ENCODE results near the gene IL13RA1.
"Not testable (repeated sequence)": the region's sequence is repeated elsewhere in the genome, so short reads cannot be mapped to it uniquely, and the experiment has no call there.

The IL13RA1 gene

GRCh38 chrX:118730500-118731247, 3.3 kb downstream of the IL13RA1 start:
- DNase-seq = no peak

GRCh38 chrX:118732551-118732950, 5.1 kb downstream of the IL13RA1 start:
- not testable (repeated sequence) for DNase-seq

- DNase-seq = no peak
These were observed 7.5 kb downstream of the IL13RA1 start for GRCh38 chrX:118734909-118735308.

GRCh38 chrX:118736394-118737010, 9.1 kb downstream of the IL13RA1 start:
- no peak for DNase-seq

- DNase-seq = no peak
These were observed 12.2 kb downstream of the IL13RA1 start for GRCh38 chrX:118739577-118739976.

DNA sequence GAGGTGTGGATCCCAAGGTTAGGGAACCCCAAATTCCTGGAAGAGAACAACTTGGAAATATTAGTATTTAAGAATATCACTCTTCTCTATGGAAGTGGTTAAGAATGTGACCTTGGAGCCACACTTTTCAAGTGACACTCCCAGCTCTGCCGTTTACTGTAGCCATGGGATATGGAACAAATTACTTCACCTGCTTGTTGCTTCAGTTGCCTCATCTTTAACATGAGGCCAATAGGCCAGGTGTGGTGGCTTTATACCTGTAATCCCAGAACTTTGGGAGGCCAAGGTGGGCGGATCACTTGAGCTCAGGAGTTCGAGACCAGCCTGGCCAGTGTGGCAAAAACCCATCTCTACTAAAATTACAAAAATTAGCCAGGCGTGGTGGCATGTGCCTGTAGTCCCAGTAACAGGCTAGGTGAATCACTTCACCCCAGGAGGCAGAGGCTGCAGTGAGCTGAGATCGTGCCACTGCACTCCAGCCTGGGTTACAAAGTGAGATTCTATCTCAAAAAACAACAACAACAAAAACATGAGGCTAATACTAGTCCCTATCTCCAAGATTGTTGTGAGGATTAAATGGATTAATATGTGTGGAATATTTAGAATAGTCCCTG, 13.0 kb downstream of the IL13RA1 start:
- DNase-seq = no peak

- no peak for DNase-seq
These were observed 14.8 kb downstream of the IL13RA1 start for GRCh38 chrX:118742176-118742575.

DNA sequence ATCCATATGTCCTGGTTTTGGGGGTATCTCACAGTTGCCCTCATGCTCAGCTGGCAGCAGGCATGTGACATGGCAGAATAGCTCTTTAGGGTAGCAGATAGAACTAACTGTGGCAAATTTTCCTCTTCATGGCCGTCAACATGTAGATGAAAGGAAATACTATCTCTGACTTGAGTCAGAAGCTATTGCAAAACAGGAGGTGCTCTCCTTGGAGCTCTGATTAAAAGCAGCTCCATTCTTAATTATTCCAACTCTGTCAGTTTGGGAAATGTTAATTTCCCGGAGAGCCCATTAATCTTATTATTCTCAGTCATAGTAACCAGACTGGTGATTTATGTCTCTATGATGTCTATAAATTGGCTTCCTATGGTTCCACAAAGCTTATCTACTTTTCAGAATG, 18.2 kb downstream of the IL13RA1 start:
- no peak for DNase-seq

- no peak for DNase-seq
These were observed 24.8 kb downstream of the IL13RA1 start for GRCh38 chrX:118751950-118752783.

DNA sequence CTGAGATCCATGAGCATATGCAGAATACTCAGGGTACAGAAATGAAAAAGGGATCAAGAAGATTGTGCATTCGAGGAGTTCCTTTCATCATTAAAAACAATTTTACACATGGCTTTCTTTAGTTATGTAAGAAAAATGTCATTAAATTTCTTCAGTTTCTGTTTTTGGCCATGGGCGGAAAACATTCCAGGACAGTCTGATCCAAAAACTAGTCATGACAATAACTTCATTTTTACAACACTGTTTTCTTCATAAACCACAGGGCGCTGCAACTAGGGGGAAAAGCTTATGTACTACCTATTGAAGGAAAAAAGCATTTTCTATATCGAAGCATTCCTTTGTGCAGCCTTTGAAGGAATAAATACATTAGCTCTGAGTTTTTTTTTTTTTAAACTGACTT, 28.2 kb downstream of the IL13RA1 start:
- DNase-seq = no peak

DNA sequence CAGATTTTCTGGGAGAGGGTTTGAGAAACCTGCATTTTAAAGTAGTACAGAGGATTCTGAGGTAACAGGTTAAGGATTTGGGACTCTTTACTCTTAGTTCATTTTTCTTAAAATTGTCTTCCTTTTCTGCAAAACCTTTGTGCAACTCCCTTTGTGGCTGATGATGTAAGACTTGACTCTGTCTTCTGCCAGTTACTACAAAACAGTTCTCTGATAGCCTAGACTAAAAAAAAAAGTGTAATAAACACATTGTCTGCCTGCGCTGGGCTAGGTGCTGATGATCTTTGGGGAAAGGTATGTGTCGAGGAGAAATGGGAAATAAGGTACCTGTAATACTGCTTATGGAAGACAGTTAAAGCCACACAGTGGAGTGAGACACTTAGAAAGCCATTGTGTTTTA, 28.7 kb downstream of the IL13RA1 start:
- DNase-seq = no peak

DNA sequence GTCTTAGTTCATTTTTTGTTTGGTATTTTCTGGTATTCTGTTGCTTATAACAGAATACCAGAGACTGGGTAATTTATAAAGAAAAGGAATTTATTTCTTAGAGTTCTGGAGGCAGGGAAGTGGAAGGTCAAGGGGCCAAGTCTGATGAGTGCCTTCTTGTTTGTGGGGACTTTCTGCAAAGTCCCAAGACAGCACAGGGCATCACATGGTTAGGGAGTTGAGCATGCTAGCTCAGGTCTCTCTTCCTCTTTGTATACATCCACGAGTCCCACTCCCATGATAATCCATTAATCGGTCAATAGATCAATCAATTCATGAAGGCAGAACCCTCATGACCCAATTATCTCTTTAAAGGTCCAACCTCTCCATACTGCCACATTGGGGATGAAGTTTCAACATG, 31.1 kb downstream of the IL13RA1 start:
- no peak for DNase-seq

DNA sequence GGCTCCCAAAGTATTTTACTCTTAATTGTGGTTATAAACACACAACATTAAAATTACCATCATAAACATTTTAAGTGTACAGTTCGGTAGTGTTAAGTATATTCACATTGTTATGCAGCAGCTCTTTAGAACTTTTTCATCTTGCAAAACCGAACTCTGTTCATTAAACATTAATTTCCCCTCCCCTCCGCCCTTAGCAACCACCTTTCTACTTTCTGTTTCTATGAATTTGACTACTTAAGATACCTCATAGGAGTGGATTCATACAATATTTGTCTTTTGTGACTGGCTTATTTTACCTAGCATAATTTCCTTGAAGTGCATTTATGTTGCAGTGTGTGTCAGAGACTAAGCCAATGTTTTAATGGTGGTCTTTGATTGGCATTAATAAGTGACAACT, 32.6 kb downstream of the IL13RA1 start:
- no peak for DNase-seq

DNA sequence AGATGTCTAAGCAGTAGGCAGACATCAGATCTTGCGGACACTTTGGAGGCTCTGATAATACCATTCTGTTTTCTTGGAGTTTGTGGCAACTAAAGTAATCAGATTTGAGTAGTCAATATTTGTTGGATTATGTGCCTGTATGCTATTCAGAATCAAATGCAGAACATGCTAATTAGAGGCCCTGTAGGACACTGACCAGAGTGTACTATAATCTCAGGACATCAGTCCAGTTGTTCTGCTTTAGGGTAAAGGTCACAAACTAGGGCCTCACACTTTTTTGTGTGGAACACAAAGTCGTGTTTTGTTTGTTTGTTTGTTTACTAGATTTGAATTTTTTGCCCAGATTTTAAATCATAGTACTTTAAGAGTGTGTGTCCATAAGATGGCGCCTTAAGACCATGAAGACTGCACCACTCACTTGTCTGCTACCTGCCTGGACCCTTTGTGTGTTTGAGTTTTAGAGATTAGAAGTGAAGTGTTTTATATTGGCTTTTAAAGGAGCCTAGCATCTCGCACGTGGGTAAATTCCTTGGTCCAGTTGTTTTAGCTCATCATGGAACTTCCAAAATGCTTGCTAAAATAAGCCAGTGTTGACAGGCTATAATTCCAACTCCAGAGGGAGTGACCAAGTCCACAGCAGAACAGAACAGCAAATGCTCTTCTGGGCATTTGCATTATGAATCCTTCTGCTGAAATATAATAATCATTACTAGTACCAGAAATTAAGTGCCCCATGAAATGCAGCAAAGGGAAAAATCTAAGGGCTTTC, 34.7 kb downstream of the IL13RA1 start:
- DNase-seq = no peak

DNA sequence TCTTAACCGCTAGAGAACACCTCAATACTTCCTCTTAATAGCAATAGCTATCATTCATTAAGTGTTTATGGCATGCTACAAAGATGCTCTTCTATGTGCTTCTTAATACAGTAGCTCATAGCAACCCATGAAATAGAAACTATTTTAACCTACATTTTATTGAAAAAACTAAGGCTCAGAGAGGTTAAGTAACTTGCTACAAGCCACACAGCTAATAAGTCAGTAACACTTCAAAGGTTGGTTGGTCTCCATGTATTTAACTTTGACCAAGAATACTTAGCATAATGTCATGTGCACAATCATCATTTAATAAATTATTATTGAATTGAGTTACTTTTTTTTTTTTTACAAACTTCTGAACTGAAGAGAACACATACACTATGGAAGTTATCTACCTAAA, 36.1 kb downstream of the IL13RA1 start:
- DNase-seq = no peak

DNA sequence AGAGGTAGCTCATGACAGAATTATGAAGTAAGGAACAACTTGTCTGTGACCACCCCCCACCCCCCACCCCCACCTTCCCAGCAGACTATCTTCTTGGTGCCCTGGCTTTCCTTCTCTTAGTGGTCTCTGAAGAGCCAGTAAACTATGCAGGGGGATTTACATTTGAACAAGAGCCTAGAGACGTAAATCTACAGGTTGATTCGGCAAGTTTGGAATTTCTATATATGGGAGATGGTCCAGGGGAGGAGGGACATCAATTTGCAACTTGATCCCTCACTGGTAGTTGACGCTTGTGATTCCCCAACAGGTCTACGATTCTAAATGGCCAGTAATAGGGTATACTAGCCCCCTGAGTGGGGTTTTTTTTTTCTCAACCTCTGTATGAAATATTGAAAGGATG, 36.7 kb downstream of the IL13RA1 start:
- DNase-seq = no peak

DNA sequence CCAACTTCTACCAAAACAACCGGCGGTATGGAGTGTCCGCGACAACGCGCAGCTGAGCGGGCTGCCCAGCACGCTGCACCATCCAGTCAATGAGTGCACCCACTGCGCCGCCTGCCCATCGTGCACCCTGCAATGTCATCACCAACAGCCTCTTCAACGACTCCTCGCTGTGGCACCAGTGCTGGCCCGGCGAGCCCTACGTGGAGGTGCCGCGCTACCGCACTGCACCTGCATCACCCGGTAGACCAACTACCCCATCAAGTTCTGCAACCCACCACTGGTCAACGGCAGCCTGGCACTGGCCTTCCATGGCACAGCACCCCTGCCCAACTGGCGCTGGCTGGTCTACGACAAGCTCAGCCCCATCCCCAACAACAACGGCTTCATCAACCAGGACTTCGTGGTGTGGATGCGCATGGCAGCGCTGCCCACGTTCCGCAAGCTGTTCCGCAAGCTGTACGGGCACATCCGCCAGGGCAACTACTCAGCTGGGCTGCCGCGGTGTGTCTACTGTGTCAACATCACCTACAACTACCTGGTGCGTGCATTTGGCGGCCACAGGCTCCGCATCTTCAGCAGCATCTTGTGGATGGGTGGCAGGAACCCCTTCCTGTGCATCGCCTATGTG, 42.8 kb downstream of the IL13RA1 start:
- DNase-seq = no peak

DNA sequence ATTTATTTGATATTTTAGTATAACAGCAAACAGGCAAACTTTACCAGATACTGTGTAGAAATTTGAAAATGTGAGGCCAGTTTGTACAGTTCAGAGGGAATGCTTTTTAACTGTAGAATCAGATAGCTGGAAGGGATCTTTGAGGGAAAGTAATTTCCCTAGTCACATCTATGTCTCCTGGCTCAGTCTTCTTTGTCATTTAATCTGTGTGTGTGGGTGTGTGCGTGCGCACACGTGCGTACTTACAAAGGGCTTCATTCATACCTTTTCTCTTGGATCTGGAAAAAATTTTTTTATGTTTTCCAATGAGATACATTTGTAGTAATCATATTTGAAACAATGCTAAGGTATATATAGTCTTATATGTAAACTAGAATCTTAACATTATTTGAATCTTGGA, 44.6 kb downstream of the IL13RA1 start:
- DNase-seq = no peak

DNA sequence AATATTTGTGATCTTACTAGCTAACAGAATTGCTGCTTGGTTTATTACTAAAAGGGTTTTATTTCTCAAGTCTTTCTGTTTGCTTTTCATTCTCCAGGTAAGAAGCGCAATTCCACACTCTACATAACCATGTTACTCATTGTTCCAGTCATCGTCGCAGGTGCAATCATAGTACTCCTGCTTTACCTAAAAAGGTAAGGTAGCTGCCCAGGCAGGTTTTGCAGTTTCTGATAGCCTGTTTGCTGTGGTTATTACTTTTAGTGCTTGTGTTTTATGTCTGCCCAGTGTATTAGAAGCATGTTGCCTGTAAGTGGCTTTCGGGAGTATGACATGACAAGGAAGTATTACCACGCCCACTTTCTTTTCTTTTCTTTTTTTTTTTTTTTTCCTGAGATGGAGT, 46.4 kb downstream of the IL13RA1 start:
- no peak for DNase-seq

DNA sequence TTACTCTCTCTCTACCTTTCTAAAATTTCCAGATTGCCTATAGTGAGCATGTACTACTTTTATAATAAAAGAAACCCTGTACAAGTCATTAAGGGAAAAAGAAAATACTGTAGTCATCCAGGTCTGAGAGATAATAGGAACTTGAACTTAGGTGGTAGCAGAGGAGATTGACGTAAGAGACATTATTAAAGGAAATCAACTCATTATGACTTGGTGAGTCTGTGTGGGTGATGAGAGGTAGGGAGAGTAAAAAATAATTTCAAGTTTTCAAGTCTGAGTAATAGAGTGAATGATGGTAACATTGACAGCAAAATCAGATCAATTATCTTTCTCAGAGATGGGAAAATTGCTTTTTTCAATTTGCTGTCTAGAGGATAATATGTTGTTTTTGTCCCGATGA, 52.2 kb downstream of the IL13RA1 start:
- DNase-seq = no peak

- DNase-seq = no peak
These were observed 53.1 kb downstream of the IL13RA1 start for GRCh38 chrX:118780509-118780908.

- no peak for DNase-seq
These were observed 53.5 kb downstream of the IL13RA1 start for GRCh38 chrX:118780911-118781310.
